Limb (tissue), 2 donors: ENCODE results near the gene DYNLT1.

Experiments used
- DNase-seq, 2 donors: peaks; one replicate each; pipeline ENCODE4 v3.0.0-alpha.2; 2016; ENCODE audit errors: extremely low spot score in 2 of 2

DYNLT1 gene

DNA sequence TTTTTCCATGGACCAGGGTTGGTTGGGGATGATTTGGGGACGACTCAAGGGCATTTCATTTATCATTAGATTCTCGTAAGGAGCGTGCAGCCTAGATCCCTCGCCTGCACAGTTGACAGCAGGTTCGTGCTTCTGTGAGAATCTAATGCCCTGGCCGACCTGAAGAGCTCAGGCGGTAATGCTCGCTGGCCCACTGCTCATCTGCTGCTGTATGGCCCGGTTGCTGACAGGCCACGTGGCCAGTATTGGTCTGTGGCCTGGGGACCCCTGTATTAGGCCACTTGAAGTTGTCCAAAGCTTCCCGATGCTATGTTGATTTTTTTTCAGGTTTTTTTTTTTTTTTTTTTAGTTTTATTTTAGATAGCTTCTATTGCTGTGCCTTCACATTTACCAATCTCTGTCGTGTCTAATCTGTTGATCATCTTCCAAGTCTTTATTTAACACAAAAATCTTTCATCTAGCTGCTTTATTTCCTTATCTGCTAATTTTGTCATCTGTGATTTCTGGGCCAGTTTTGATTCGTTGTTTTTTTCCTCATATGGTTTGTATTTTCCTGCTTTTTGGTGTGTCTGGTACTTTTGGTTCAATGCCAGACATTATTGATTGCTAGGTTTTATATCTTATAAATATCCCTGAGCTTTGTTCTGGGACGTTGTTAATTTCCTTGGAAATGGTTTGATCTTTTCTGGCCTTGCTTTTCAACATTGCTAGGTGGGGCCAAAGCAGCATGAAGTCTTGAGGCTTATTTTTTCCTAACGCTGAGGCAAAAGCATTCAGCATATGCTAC, 41.1 kb downstream of the DYNLT1 start:
- no peak for DNase-seq

DNA sequence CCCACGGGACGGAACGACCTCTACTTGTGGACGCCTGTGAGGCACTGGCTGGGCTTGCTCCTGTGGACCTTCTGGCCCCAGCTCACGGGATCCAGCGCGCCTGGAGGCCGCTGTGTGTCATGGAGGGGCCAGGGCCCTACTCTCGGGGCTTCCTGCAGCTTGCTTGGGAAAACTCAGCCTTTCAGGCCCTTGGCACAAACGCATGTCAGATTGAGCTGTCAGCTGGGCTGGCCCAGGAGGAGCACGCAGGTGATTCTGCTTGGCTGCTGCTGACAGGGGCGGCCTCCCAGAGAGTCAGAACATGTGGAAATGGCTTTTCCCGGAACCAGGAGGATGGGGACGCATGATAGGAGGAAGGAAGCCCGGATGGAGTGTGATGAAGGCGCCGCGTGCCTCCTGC, 44.9 kb downstream of the DYNLT1 start:
- no peak for DNase-seq

DNA sequence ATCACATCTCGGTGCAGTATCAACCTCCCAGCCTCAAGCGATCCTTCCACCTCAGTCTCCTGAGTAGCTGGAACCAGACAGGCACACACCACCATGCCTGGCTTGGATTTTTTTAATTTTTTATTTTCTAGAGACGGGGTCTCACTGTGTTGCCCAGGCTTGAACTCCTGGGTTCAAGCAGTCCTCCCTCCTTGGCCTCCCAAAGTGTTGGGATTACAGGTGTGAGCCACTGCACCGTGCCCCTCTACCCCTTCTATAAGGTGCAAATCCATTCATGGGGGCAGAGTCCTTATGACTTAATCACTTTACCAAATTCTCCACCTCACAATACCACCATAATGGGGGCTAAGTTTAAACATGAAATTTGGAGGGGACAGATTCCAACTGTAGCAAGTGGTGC, 47.0 kb downstream of the DYNLT1 start:
- DNase-seq = no peak

DNA sequence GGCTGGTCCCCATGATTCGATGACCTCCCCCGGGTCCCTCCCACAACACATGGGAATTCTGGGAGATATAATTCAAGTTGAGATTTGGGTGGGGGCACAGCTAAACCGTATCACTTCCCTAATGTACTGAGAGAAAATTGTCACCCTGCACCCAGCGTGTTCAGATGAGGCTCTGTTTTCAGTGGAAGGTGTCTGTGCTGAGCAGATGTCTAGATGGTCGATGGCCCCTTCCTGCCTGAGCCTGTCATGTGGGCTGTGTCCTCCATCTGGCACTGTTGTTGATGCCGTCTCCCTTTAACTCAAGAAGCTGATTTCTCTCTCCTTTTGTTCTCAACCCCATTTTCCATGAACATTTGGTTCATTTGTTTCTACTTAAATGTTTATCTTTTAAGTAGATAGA, 47.7 kb downstream of the DYNLT1 start:
- no peak for DNase-seq

DNA sequence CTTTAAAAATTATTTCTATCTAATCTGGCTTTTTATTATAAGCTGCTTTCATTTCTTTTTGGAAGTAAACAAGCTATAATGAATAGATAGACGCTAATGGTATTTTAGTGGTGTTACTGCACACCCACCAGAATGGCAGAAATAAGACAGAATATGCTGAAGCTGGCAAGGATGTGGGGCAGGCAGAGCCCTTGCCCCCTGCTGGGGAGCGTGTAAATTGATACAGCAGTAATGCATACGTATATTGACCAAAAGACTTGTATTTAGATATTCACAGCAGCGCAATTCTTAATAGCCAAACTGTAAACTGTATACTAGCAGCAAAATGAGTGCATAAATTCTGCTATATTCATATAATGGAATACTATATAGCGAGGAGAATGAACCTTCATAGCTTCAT, 49.3 kb downstream of the DYNLT1 start:
- no peak for DNase-seq

DNA sequence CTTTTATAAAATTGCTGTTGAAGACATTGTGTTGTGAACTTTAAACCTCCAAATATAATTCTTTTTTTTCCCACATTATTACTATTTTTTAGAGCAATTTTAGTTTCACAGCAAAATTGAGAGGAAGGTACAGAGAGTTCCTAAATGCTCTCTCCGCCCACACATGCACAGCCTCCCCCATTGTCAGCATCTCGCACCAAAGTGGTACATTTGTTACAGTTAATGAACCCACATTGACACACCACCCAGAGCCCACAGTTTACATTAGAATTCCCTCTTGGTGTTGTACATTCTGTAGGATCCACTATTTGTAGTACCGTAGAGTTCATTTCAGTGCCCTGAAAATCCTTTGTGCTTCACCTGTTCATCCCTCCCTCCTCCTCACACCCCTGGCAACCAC, 50.9 kb downstream of the DYNLT1 start:
- no peak for DNase-seq

DNA sequence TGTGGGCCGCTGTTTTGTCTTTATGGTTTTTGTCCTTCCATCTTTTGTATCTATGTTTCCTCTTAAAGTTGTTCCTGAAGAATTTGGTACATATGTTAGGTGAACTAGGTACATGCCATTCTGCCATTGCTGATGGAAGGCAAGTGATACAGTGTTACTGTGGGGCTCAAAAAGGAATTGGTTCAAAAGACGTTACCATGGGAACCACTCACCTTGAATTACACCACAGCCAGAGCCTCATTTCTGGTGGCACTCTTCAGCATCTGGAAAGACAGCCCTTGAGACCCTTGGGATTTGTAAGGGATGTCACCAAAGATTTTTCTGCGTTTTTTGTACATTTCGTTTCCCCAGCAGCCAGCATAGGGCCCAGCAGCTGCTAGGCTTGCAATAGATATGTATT, 52.7 kb downstream of the DYNLT1 start:
- no peak for DNase-seq

DNA sequence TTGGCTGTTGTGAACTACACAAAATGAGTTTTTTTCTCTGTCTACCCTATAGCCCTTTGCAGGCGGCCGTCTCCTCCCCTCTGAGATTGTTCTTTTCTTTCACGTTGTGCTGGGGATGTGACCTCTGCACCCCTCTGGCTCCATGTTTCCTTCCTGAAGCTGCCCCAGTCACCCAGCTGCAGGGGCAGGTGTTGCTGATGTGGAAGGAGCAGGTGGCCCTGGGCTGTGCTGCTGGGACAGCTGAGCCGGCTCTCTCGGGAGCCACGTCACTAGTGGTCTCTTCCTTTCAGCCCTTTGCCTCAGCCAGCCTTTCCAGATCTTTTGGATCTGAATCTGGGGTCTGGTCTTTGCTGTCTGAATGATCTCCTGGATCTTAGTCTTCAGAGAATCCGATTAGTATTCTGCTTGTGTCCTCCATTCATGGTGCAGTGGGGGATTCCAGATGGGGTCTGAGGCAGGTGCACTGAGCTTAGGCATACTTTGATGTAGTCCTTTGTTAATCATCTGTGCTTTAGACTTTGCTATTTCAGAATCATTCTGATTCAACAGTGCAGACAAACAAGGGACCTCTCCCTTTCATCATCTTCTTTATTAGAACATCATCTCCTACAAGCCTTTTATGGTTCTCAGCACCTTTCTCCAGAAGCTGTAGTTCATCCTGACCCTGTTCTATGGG, 53.3 kb downstream of the DYNLT1 start:
- no peak for DNase-seq

DNA sequence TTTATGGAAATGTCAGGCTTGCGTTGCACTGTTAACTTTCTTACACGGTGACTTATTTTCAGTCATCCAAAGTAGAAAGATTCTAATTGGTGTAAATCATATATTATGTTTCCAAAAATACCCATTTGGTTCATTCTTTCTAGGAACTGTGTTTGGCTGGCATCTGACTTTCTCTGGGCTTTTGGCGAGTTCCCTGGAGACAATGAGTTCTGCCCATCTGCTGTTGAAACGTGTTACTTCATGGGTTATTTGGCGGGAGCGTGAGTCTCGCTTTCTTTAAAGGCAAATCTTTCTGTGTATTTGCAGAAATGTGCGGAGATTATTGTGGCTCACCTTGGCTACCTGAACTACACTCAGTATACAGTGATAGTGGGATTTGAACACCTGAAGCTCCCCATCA, 55.2 kb downstream of the DYNLT1 start:
- no peak for DNase-seq

DNA sequence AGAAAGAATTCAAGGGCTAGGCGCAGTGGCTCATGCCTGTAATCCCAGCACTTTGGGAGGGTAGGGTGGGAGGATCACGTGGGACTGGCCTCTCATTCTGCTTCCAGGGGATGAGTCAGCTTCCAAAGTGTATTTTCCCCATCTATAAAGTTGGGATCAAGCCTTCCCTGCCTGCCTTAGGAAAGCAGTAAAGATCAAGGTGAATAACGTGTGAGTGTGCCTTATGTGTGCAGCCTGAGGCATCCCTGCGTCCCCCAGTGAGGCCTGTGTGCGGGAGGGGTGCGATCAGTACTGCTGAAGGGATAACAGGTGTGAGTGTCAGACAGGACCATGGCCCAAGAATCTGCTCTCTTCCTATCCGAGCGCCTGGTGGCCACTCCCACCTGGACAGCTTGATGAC, 57.9 kb downstream of the DYNLT1 start:
- no peak for DNase-seq
